Osteocyte (in vitro differentiated cells): ENCODE measurements around the gene NDUFB11. TPM values are rescaled to one million over a fixed set of nuclear protein-coding genes. Genes with fewer than 3 reads are reported as not detected.

Experiments used
- DNase-seq: peaks from one replicate; pipeline ENCODE4 v3.0.0; 2021; ENCODE audit warnings: mixed read lengths; ENCODE audit not compliant: unreplicated experiment; ENCODE audit errors: extremely low spot score
- H3K27ac Mint-ChIP-seq: one replicate; pipeline ENCODE4 v1.8.0; 2021; ENCODE audit warnings: mild to moderate bottlenecking, mixed read lengths; ENCODE audit not compliant: unreplicated experiment
- H3K27me3 Mint-ChIP-seq: one replicate; pipeline ENCODE4 v1.8.0; 2021; ENCODE audit warnings: mixed read lengths; ENCODE audit not compliant: unreplicated experiment
- H3K36me3 Mint-ChIP-seq: one replicate; pipeline ENCODE4 v1.8.0; 2021; ENCODE audit warnings: mixed read lengths; ENCODE audit not compliant: unreplicated experiment
- H3K4me1 Mint-ChIP-seq: one replicate; pipeline ENCODE4 v1.8.0; 2021; ENCODE audit warnings: mixed read lengths; ENCODE audit not compliant: unreplicated experiment
- H3K4me3 Mint-ChIP-seq: one replicate; pipeline ENCODE4 v1.8.0; 2021; ENCODE audit warnings: mild to moderate bottlenecking, moderate library complexity, mixed read lengths; ENCODE audit not compliant: unreplicated experiment
- H3K9me3 Mint-ChIP-seq: one replicate; pipeline ENCODE4 v1.8.0; 2021; ENCODE audit warnings: mixed read lengths; ENCODE audit not compliant: unreplicated experiment
- total RNA-seq: library from RNA; stranded (reverse); gene quantifications from 2 replicates; pipeline ENCODE4 v1.2.1, GENCODE V29; 2021
- TF ChIP-seq, protein P1 (sequence below): fragments of 200-600 bp; sonication (generic); IDR thresholded peaks from 2 replicates; pipeline ENCODE4 v1.5.0; 2021; ENCODE audit warnings: antibody characterized with exemption, mild to moderate bottlenecking, moderate library complexity

NDUFB11 gene
- total RNA-seq, 1 donor from 2014 or later = 83.6 TPM

DNA sequence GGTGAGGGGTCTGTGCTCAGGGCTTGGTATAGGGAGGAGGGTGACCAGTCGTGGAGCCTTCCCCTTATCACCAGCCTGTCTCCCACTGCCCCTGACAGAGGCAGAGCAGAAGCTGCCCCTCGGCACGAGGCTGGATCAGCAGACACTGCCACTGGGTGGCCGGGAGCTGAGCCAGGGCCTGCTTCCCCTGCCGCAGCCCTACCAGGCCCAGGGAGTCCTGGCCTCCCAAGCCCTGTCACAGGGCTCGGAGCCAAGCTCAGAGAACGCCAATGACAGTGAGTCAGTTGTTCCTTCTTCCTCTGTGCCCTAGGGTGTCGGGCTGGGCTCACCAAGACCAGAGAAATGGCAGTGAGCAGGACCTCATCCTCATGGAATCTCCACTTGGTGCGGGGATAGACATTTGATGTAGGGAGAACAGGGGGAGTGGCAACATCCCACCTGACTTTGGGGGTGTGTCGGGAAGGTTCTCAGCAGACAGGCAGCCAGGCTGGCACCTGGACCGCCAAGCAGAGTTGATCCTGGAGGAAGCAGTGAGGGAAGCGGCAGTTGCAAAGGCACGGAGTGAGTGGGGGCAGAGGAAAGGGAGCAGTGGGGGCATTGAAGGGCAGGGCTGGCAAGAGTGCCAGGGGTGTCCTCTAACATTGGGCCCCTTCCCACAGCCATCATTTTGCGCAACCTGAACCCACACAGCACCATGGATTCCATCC is 34.9 kb upstream of the NDUFB11 start:
- Mint-ChIP-seq H3K27me3 (no peaks in the 10 kb centered on the region), H3K36me3 (peaks cover 7% of the 10 kb centered on the region), H3K4me1 (no peaks in the 10 kb centered on the region), H3K4me3 (no peak overlapping the region), H3K9me3 (no peaks in the 10 kb centered on the region), H3K27ac (no peak overlapping the region)
- TF ChIP-seq, protein P1, sequence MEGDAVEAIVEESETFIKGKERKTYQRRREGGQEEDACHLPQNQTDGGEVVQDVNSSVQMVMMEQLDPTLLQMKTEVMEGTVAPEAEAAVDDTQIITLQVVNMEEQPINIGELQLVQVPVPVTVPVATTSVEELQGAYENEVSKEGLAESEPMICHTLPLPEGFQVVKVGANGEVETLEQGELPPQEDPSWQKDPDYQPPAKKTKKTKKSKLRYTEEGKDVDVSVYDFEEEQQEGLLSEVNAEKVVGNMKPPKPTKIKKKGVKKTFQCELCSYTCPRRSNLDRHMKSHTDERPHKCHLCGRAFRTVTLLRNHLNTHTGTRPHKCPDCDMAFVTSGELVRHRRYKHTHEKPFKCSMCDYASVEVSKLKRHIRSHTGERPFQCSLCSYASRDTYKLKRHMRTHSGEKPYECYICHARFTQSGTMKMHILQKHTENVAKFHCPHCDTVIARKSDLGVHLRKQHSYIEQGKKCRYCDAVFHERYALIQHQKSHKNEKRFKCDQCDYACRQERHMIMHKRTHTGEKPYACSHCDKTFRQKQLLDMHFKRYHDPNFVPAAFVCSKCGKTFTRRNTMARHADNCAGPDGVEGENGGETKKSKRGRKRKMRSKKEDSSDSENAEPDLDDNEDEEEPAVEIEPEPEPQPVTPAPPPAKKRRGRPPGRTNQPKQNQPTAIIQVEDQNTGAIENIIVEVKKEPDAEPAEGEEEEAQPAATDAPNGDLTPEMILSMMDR = no peak
- DNase-seq = no peak

DNA sequence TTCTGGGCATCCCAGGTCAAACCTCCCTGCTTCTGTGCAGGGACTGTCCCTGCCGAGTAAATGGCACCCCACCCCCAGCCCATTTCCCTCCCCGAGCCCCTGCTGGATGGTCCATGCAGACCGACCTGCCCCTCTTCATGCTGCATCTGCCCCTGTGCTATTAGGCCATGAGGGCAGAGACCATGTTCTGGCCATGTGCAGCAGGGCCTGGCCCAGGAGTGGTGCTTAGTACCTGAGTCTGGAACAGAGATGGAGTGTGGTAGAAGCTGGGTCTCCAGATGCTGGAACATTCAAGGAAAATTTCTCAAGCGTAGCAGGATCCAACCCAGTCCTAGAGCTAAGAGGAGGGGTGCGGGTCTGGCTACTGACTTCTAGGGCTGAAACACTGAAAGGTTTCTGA is 33.8 kb upstream of the NDUFB11 start:
- Mint-ChIP-seq H3K4me3 (no peak overlapping the region), H3K36me3 (peaks cover 9% of the 10 kb centered on the region), H3K27ac (no peak overlapping the region), H3K4me1 (no peaks in the 10 kb centered on the region), H3K27me3 (no peaks in the 10 kb centered on the region), H3K9me3 (no peaks in the 10 kb centered on the region)
- no peak for DNase-seq
- TF ChIP-seq, protein P1 = no peak

DNA sequence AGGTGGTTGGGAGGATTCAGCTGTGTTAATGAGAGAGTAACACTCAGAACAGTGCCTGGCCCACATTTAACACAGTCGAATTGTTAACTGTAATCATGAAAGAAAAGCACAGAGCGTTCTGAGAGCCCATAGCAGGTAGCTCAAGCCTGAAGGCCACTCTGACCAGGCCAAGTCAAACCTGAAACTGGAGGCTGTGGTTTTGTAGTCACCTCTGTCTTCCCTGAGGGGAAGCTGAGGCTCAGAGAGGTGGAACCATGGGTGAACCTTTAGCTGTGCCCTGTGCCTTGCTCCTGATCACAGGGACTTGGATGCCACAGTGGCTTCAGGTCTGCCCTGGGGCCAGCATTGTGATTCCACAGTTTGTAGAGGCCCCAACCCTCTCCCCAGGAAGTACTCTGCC is 32.6 kb upstream of the NDUFB11 start:
- peaks cover 9% of the 10 kb centered on the region for H3K36me3 Mint-ChIP-seq
- H3K9me3 Mint-ChIP-seq = no peaks in the 10 kb centered on the region
- no peak overlapping the region for H3K4me3 Mint-ChIP-seq
- H3K4me1 Mint-ChIP-seq = no peaks in the 10 kb centered on the region
- DNase-seq = no peak
- H3K27me3 Mint-ChIP-seq = no peaks in the 10 kb centered on the region
- TF ChIP-seq, protein P1 = no peak
- no peak overlapping the region for H3K27ac Mint-ChIP-seq

DNA sequence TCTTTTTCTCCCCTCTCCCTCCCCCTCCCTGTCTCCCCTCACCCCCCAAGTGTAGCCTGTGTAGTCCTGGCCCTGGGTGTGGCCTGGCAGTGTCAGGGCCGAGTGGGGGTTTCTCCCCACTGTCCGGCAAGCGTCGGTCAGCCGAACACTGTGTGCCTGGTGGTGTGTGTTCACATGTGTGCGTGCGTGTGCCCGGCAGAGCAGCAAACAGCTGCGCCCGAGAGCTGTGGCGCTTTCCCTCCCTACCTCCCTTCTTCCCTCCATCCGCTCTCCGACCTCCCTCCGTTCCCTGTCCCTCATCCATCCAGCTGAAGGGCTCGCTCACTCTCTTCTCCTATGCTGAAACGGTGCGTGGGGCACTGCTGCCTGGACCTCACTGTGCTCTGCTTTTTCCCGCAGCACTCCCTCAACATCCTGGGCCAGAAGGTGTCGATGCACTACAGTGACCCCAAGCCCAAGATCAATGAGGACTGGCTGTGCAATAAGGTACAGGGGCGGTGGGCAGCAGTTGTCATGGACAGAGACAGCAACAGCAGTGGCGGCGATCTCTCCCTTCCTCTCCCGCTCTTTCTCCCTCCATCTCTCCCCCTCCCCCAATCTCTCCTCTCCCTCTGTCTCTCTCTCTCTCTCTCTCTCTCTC is 31.7 kb upstream of the NDUFB11 start:
- Mint-ChIP-seq H3K27me3 (no peaks in the 10 kb centered on the region), H3K9me3 (no peaks in the 10 kb centered on the region), H3K4me1 (no peaks in the 10 kb centered on the region), H3K4me3 (no peak overlapping the region), H3K27ac (no peak overlapping the region), H3K36me3 (peaks cover 11% of the 10 kb centered on the region)
- DNase-seq = no peak
- TF ChIP-seq, protein P1 = no peak

DNA sequence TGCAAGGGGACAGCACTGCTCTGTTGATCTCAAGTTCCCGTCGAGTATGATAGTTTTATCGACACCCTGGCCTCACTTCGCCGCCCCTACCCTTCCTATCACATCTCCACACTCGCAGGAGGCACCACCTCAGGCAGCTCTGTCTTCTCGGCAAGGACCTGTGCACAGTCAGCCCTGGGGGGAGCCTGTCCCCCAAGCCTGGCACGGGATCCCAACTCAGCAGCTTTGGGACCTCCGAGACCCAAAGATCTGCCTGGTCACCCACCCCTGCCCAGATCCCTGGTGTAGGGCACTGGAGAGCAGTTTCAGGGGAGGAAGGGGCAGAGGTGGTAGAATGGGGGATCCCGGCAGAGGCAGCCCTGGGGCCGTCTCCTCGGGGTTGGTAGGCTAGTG is 31.1 kb upstream of the NDUFB11 start:
- no peaks in the 10 kb centered on the region for H3K27me3 Mint-ChIP-seq
- H3K9me3 Mint-ChIP-seq = no peaks in the 10 kb centered on the region
- no peak for DNase-seq
- H3K27ac Mint-ChIP-seq = no peak overlapping the region
- peaks cover 11% of the 10 kb centered on the region for H3K36me3 Mint-ChIP-seq
- no peak overlapping the region for H3K4me3 Mint-ChIP-seq
- H3K4me1 Mint-ChIP-seq = no peaks in the 10 kb centered on the region
- TF ChIP-seq, protein P1 = no peak
